Measurements from ENCODE around the gene CEBPE. TPM values are rescaled to one million over a fixed set of nuclear protein-coding genes. Genes with fewer than 3 reads are reported as not detected.

CEBPE gene
- total RNA-seq: under 1 TPM; 0.34 to 0.41 TPM

DNA sequence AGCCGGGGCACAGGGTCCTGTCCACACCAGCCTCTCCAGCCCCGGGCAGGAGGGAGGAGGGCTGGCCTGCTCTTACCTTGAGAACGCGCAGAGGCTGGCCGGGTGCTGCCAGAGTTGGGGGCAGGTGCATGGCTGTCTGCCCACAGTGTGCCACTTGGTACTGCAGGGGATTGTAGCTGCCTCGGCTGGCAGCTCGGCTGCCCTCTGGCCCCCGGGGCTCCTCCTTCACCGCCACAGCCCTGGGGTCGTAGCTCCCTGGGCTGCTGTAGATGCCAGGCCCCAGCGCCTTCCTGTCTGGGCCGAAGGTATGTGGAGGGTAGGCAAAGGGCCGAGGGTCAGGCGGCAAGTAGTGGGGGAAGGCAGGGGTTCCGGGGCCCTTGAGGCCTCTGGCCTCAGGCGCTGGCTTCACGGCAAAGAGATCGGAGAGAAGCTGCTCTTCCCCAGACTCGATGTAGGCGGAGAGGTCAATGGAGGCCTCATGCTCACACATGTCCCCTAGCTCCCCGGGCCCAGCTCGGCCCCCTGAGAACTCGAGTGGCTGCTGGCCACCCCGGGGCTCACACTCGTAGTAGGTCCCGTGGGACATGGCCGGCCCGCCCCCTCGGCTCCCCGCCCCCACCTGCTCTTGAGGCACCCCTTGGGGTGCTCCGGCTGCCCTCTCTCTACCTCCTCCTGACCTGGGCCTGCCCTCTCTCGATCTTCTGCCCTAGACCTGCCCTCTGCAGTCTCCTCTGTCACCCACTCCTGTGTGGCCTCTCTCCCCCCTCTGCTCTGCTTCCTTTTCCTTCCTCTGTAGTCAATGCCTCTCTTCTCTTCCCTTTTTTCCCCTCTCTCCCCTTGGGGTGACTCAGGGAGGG lies at the start of gene CEBPE:
Gene CEBPE, minus strand, starts transcription at position 750 of the 857 bp plus-strand sequence. Its CDS starts 164 bp downstream, at position 586.
- H3K9me3 Mint-ChIP-seq: no peaks in the 10 kb centered on the region
- H3K27ac Mint-ChIP-seq: peak within 1 kb of the TSS; percentile 77 to 88
- ATAC-seq: no peak
- no peak for DNase-seq (ENCODE audit: low spot score in 2 of 2)
- H3K36me3 Mint-ChIP-seq: no peaks in the 10 kb centered on the region

GRCh38 chr14:23168246-23168645 lies 49.2 kb upstream of the CEBPE start:
- Mint-ChIP-seq H3K36me3 (no peaks in the 10 kb centered on the region), H3K27ac (no peak overlapping the region), H3K9me3 (no peaks in the 10 kb centered on the region)
- ATAC-seq: no peak
- no peak for DNase-seq (ENCODE audit: low spot score in 2 of 2)

DNA sequence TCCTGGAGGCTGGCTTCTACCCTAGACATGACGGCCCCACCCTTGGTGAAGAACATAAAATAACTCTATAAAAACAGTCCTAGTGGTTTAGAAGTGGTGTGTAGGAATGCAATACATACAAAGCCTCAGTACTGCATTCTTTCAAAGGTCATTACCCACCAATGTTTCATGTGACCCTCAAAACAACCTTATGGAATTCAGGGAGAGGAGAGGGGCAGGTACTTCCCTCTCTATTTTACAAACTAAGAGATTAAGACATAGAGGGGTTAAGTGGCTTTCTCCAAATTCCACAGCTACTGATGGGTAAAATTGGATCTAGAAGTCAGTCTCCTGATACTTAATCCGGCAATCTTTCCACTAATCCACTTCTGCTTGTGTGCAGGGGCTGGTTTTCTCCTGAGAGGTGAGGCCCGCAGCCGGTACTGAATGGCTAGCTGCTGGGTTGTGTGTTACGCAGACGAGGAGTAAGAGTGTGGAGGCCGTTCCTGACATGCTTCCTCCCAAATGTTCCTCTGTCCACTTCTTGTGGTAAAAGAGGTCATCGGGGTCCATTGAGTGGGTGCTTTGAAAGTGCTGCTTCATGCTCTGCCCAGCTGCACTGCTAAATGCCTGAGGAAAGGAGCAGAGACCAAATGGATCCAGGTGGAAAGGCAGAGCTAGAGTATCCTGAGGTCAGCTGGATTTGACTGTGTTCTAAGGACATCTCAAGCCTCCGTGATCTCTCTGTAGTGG lies 48.2 kb upstream of the CEBPE start:
- ATAC-seq (no peak), DNase-seq (ENCODE audit: low spot score in 2 of 2) (no peak)
- Mint-ChIP-seq H3K36me3 (no peaks in the 10 kb centered on the region), H3K27ac (no peak overlapping the region), H3K9me3 (no peaks in the 10 kb centered on the region)

GRCh38 chr14:23164949-23165348 lies 45.9 kb upstream of the CEBPE start:
- no peak for DNase-seq (ENCODE audit: low spot score in 2 of 2)
- H3K9me3 Mint-ChIP-seq: no peaks in the 10 kb centered on the region
- H3K36me3 Mint-ChIP-seq: no peaks in the 10 kb centered on the region
- H3K27ac Mint-ChIP-seq: no peak overlapping the region
- no peak for ATAC-seq

DNA sequence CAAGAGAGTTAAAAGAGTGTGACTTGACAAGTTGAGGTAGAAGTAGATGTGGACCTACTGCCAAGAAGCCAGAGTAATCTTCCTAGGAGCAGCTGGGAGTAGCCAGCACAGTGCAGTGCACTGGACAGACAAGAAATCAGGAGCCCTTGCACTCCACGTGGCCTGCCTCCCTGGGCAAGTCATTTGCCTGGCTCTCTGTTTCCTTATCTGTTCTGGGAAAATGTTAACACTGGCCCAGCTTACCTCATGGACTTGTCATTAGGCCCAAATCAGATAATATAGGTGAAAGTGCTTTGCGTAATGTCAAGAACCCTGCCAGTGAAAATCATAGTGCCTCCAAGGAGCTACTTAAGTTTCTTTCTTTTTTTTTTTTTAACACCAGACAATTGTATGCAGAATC lies 45.2 kb upstream of the CEBPE start:
- no peak for ATAC-seq
- Mint-ChIP-seq H3K36me3 (no peaks in the 10 kb centered on the region), H3K9me3 (no peaks in the 10 kb centered on the region), H3K27ac (no peak overlapping the region)
- DNase-seq (ENCODE audit: low spot score in 2 of 2): no peak

DNA sequence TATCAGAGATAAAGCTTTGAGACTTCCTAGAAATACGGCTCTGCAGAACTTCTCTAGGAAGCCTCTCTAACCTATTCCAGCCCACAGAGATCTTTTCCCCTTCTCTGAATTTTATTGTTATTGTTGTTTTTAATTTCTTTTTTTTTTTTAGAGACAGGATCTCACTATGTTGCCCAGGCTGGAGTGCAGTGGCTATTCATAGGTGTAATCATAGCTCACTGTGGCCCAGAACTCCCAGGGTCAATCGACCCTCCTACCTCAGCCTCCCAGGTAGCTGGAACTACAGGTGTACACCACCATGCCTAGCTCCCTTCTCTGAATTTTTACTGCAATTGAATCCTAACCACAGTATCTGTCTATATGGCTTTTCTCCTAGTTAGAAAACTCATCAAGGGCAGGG lies 44.8 kb upstream of the CEBPE start:
- Mint-ChIP-seq H3K36me3 (no peaks in the 10 kb centered on the region), H3K27ac (no peak overlapping the region), H3K9me3 (no peaks in the 10 kb centered on the region)
- ATAC-seq: no peak
- no peak for DNase-seq (ENCODE audit: low spot score in 2 of 2)

DNA sequence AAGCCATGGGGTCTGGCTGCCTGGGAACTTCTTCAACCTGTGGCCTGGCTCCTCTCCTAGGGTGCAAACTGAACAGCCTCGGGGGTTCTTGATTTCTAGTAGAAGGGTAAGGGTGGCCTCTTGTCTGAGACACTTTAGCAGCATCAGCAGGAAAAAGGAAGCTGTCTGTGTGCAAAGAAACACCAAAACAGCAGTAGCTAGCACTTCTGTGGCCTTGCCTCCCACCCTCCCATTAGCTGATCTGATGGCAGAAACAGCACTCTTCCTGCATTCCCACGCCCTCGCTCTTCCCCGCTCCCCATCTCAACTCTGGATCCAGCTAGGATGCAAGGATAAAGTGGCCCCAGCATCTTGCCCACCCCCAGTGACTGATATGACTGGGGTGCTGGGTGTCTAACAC lies 43.7 kb upstream of the CEBPE start:
- ATAC-seq: no peak
- H3K36me3 Mint-ChIP-seq: no peaks in the 10 kb centered on the region
- DNase-seq (ENCODE audit: low spot score in 2 of 2): no peak
- H3K9me3 Mint-ChIP-seq: no peaks in the 10 kb centered on the region
- H3K27ac Mint-ChIP-seq: peak overlapping the region in 1 of 2 donors; percentile 84

- H3K36me3 Mint-ChIP-seq: no peaks in the 10 kb centered on the region
- ATAC-seq (no peak), DNase-seq (ENCODE audit: low spot score in 2 of 2) (no peak)
- no peaks in the 10 kb centered on the region for H3K9me3 Mint-ChIP-seq
- H3K27ac Mint-ChIP-seq: no peak overlapping the region
Observed at GRCh38 chr14:23162005-23162404, 43.0 kb upstream of the CEBPE start.

DNA sequence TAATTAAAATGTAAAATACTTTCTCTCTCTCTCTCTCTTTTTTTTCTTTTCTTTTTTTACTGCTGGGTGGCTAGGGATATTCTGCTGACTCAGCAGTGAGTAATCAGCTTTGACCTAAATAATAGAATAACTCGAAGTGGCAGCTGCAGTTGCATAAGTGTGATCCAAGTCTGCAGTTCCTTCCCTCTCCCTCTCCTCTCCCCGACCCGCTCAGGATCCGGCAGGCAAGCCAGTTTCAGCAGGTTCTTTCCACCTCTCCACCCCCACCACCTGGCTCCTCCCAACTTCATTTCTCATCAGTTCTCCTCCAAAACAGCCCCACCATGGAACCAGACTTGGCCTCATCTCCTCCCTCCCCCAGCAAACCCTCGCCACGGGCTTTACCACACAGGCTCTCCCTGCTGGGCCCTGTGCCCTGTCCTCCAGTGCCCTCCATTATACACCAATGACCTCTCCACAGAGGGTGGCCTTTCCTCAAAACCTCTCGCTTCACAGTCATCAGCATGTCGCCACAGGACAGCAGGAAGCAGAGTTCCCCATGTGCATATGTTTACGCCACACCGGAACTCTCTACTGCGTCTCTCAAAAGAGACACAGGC lies 42.0 kb upstream of the CEBPE start:
- Mint-ChIP-seq H3K36me3 (no peaks in the 10 kb centered on the region), H3K9me3 (no peaks in the 10 kb centered on the region), H3K27ac (peak overlapping the region in 1 of 2 donors; percentile 40)
- no peak for ATAC-seq
- no peak for DNase-seq (ENCODE audit: low spot score in 2 of 2)

DNA sequence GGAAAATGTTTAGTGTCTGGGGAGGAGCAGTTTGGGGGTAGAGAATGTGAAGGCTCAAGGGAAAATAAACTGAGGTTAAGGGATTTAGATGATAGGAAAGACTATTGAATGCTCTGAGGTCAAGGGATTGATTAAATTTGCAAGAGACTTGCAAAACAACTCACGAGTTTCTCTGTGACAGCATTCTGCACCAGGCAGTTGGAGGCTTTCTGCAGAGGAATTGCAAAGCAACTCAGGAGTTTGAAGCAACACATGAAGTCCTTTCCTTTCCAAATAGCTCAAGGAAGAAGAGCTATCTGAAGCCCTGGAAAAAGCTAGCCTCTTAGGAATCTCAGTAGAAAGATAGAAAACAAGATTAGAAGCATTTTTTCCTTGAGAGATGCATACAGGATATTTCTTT lies 40.5 kb upstream of the CEBPE start:
- ATAC-seq (no peak), DNase-seq (ENCODE audit: low spot score in 2 of 2) (no peak)
- no peaks in the 10 kb centered on the region for H3K9me3 Mint-ChIP-seq
- no peak overlapping the region for H3K27ac Mint-ChIP-seq
- no peaks in the 10 kb centered on the region for H3K36me3 Mint-ChIP-seq

DNA sequence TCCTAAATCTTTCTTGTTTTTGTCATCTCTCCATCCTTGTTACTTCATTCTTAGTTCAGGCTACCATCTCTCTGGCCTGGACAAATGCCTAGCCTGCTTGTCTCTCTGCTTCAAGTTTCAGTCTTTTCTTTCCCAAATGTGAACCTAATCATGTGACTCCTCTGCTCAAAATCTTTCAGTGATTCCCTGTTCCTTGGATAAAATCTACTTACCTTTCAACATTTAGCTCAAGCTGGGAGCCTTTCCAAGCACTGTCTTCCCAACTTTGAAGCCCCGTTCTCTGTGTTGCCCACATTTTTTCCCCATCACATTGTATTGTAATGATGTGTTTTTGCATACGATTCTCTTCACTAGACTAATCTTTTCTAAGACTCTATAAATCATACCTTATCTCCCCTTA lies 39.7 kb upstream of the CEBPE start:
- no peak overlapping the region for H3K27ac Mint-ChIP-seq
- ATAC-seq: no peak
- H3K9me3 Mint-ChIP-seq: no peaks in the 10 kb centered on the region
- H3K36me3 Mint-ChIP-seq: no peaks in the 10 kb centered on the region
- no peak for DNase-seq (ENCODE audit: low spot score in 2 of 2)

- no peaks in the 10 kb centered on the region for H3K9me3 Mint-ChIP-seq
- ATAC-seq (peak in 1 of 2 donors; percentile 57), DNase-seq (ENCODE audit: low spot score in 2 of 2) (no peak)
- no peak overlapping the region for H3K27ac Mint-ChIP-seq
- H3K36me3 Mint-ChIP-seq: no peaks in the 10 kb centered on the region
Observed at GRCh38 chr14:23154964-23155587, 36.0 kb upstream of the CEBPE start.

DNA sequence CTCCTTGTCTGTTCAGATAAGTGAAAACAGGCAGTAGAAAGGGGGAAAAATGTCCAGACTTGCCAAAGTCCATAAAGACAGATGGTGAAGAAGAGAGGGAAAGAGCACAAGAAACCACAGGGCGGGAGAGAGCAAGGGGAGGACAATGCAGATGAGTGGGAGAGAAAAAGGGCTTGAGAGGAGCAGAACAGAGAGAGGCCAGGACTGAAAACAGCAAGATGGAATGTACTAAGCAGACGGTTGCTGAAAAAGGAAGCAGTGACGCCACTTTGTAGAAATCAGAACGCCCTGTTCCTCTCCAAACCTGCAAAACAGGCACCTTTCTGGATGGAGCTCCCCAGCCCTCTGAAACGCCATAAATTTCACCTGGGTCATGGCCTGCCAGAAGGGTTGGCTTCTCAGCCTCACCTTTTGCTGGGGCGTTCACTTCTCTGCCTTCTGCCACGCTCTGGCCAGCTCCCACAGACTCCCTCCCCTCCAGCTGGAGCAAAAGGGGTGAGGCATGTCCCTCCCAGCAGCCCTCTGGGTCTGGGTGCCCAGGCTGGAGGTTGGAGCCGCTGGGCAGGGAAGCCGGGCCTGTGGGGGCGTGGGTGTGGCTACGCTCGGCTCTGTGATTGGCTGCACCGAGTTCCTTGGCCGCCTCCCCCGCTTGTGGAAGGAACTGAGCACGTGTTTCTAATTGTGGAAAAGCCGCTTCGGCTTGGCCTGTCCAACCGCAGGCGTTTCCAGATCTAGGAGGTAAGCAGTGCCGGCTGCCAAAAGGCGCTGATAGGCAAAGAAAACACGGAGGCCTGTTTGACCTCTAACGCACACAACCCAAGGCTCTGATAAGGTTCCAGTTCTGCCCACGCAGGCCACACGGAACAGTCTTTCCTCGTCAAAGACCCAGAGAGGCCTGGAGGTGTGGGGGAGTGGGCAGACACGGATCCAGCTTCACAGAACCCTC lies 35.1 kb upstream of the CEBPE start:
- DNase-seq (ENCODE audit: low spot score in 2 of 2): no peak
- no peak overlapping the region for H3K27ac Mint-ChIP-seq
- no peaks in the 10 kb centered on the region for H3K9me3 Mint-ChIP-seq
- no peaks in the 10 kb centered on the region for H3K36me3 Mint-ChIP-seq
- peak in 1 of 2 donors; percentile 50 for ATAC-seq

DNA sequence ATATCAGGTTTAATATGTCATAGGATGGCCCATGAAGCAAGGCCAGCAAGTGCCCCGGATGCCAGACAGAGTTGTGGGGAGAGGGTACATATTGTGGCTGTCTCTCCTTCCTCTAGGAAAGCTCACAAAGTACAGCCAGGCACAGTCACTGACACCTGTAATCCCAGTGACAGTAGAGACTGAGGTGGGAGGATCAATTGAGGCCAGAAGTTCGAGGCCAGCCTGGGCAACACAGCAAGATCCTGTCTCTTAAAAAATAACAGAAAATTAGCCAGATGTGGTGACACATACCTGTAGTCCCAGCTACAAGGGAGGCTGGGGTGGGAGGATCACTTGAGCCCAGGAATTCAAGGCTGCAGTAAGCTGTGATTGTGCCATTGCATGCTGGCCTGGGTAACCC lies 32.3 kb upstream of the CEBPE start:
- Mint-ChIP-seq H3K9me3 (no peaks in the 10 kb centered on the region), H3K27ac (peak overlapping the region in 1 of 2 donors; percentile 33), H3K36me3 (no peaks in the 10 kb centered on the region)
- DNase-seq (ENCODE audit: low spot score in 2 of 2) (no peak), ATAC-seq (no peak)

GRCh38 chr14:23149745-23150144 lies 30.7 kb upstream of the CEBPE start:
- Mint-ChIP-seq H3K9me3 (no peaks in the 10 kb centered on the region), H3K27ac (no peak overlapping the region), H3K36me3 (no peaks in the 10 kb centered on the region)
- ATAC-seq (no peak), DNase-seq (ENCODE audit: low spot score in 2 of 2) (no peak)

GRCh38 chr14:23148591-23149249 lies 29.7 kb upstream of the CEBPE start:
- ATAC-seq (no peak), DNase-seq (ENCODE audit: low spot score in 2 of 2) (no peak)
- no peak overlapping the region for H3K27ac Mint-ChIP-seq
- H3K36me3 Mint-ChIP-seq: no peaks in the 10 kb centered on the region
- no peaks in the 10 kb centered on the region for H3K9me3 Mint-ChIP-seq

Data from activated naive CD4-positive, alpha-beta T cell treated with anti-CD3 and anti-CD28 coated beads, Interleukin-2, amount 50 U/mL, for 72 hours (primary cell).